Colon (tissue), 2 donors: ENCODE data around the gene CDK10.
"Not testable (repeated sequence)": the region's sequence is repeated elsewhere in the genome, so short reads cannot be mapped to it uniquely, and the experiment has no call there.

Source experiments
- FAIRE-seq: peaks from 2 replicates; lab custom pipeline; 2012; peaks lifted over from hg19 to GRCh38; lab: Jason Lieb, UNC
- donor health status: control.
- donor health status: control.

CDK10 gene

GRCh38 chr16:89695875-89696669 is 9.6 kb downstream of the CDK10 start:
- FAIRE-seq: no peak

DNA sequence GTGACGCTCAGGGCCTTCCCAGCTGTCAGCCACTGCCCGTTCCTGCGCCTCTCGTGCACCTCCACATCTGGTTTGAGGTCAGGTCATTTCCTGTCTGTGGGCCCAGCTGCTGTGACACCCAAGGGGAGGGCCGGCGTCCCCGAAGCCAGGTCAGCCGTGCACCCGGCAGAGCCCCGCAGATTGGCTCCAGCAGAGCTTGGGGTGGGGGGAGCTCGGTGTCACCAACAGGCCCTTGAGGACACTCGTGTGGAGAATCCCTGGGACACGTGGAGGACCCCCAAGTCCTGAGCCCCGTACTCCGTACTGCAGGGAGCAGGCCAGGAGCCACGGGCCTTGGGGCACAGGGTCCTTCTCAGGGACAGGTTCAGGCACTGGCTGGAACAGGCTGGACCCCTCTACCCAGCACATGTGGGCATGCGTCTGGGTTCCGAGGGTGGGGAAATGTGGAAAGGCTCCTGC is 10.2 kb downstream of the CDK10 start:
- FAIRE-seq: no peak

DNA sequence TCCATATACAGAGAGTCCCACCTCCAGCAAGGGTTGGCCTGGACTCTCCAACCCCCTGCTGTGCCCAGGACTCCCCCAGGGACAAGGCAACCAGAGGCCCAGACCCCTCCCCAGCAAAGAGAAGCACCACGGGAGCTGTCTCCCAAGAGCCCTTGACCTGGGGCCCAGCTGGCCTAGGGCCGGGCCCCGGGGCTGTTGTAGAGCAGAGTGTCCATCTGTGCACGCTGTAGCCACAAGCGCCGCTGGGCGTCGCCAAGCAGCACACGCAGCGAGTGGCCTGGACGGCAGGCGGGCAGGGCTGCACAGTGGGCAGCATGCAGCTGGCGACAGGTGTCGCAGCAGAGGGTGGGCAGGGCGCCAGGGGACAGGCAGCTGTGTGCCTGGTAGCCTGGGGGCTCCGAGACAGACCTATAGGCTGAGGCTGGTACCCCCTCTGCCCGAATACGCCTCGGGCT is 10.7 kb downstream of the CDK10 start:
- no peak for FAIRE-seq

- FAIRE-seq: no peak
These were observed 11.3 kb downstream of the CDK10 start for GRCh38 chr16:89697616-89698331.

DNA sequence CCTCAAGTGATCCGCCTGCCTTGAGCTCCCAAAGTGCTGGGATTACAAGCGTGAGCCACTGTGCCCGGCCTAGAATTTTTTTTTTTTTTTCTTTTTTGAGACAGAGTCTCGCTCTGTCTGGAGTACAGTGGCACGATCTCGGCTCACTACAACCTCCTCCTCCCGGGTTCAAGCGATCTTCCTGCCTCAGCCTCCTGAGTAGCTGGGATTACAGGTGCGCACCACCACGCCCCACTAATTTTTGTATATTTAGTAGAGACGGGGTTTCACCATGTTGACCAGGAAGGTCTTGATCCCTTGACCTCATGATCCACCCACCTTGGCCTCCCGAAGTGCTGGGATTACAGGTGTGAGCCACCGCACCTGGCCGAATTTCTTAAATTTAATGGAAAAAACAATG is 12.2 kb downstream of the CDK10 start:
- FAIRE-seq: not testable (repeated sequence)

GRCh38 chr16:89699629-89700099 is 13.2 kb downstream of the CDK10 start:
- FAIRE-seq: not testable (repeated sequence)

DNA sequence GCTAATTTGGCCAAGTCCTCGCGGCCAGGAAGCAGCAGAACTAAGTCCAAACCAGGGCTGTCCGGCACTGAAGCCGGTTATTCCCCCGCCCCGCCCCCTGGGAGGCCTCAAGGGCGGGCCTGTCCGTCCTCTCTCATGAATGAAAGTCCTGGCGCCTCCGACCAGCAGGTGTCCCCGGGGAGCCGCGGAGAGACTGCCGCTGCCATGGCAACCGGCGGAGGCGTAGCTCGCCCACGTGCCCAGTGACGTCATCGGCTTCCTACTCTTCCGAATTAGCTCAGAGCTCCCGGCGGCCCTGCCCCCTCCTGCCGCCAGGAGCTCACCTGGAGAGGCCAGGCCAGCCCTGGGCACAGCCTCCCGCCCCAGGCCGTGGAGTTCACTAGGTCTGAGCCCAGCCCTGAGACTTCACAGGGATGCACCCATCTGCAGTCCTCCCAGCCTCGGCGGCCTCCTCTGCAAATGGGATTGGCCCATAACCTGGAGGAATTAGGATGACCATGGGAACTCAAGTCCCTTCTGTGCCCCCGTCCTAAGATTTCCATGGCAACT is 13.7 kb downstream of the CDK10 start:
- FAIRE-seq: peak; percentile 49

GRCh38 chr16:89700649-89701424 is 14.3 kb downstream of the CDK10 start:
- FAIRE-seq: no peak

GRCh38 chr16:89701425-89702406 is 15.2 kb downstream of the CDK10 start, which contains the start of gene SPATA2L:
TSS of gene SPATA2L (minus strand) at chr16:89701705. CDS start at chr16:89701232, 473 bp downstream.
- FAIRE-seq: no peak

DNA sequence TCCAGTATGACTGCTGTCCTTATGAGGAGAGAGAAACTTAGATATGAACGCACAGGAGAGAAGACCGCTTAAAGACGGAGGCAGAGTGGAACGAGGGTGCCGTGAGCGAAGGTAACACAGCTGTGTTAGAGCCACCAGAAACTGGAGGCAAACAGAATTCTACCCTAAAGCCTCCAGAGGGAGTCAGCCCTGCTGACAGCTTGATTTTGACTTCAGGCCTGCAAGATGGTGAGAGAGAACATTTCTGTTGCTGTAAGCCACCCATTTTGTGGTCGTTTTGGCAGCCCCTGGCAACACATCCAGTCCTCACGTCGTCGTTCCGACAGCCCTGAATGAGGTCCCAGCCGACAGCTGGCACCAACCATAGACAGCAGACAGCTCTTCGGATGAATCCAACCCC is 17.8 kb downstream of the CDK10 start:
- FAIRE-seq: no peak

DNA sequence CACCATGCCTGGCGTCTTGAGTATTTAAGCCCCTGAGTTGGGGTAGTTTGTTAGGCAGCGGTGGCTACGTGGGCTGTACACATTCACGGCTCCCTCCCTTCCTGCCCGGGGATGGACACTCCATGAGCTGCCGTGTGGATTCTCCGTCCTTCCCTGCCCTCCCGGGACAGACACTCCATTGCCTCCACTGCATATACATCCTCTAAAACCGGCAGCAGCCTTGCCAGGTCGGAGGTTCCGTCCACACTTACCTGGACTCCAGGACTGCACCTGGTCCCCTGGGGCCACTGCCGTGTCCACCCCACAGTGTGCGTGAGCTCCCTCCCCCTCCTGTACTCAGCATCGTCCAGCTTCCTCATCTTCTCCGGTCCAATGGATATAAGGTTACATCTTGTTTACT is 18.5 kb downstream of the CDK10 start:
- no peak for FAIRE-seq

DNA sequence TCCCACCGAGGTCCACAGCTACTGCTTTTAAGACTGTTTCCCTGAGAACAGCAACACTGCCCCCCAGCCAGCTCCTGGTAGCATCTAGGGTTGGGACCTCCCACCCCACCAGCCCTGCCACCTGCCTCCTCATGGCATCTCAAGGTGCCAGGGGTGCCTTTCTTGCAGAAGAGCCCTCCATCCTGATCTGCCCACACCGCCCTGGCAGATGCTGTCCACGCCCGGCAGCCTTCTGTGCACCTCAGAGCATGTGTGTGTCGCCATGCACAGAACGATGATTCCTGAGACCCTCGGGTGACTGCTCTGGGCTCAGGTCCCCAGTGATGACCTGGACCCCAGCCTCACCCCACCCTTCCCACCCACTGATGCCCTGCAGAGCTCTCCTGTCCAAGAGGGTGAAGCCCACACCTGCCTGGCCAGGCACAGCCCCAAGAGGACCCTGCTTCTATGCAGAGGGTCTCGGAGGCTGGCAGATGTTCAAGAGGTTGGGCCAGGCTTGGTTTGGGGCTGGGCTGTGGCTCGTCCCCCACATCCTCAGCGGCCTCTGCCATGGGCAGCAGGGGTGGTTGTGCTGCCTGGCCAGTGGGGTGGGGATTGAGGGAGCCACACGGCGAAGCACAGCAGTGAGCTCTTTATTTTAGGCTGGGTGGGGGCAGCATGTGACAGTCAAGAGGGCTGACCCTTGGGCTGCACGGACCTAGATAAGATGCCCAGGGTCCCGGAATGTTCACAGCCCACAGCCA is 20.2 kb downstream of the CDK10 start:
- FAIRE-seq: no peak

- no peak for FAIRE-seq
These were observed 21.2 kb downstream of the CDK10 start for GRCh38 chr16:89707695-89708094.

DNA sequence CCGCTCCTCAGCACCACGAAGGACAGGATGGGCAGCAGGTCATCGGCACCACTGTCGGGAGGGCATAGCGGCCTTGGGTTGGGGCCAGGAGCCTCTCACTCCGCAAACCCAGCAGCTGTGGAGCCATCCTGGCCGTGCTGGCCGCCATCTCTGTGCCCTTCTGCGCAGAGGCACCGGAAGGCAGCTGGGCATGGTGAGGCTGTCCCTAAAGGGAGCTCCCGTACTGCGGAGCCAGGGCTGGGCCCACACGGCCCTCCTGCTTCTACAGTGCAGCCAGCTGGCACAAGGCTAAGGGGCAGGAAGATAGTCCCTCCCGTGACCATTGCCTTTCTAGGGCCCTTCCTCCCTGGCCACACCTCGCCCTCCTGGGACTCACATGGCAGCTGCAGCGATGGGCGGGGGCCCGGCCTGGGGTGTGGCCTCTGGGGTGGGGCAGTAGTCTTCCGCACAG is 22.0 kb downstream of the CDK10 start:
- no peak for FAIRE-seq

- no peak for FAIRE-seq
These were observed 22.7 kb downstream of the CDK10 start for GRCh38 chr16:89709166-89709565.

- no peak for FAIRE-seq
These were observed 23.4 kb downstream of the CDK10 start for GRCh38 chr16:89709716-89710432.

- no peak for FAIRE-seq
These were observed 24.4 kb downstream of the CDK10 start for GRCh38 chr16:89710709-89711564.

DNA sequence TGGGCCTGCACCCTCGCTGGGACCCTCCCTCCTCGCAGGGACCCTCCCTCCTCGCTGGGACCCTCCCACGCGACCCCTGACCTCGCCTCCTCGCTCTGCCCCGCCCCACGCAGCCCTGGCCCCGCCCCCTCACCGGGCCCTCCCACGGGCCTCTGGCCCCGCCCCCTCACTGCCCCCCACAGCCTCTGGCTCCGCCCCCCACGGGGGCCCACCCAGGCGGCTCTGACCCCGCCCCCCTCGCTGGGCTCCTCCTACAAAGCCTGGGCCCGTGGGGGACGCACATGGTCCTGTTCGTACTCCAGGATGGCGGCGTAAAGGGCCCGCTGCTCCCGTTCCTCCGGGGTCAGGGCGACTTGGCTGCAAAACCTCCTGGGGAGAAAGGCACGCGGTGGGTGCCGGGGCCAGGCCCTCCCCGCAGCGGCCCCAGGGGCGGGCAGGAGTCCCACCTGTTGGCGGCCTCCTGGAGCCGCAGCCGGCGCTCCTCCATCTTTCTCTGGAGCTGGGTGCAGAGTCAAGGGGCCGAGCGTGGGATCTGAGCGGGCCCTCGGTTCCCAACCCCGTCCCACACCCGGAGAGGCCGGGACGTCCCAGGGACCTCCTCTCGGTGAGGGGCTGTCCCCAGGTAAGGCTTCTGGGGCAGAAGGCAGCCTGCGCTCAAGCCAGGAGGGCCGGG is 25.2 kb downstream of the CDK10 start:
- FAIRE-seq: no peak
